Calu3 (cell line): ENCODE results near the gene RERE. TPM values are rescaled to one million over a fixed set of nuclear protein-coding genes. Genes with fewer than 3 reads are reported as not detected.
A peak's percentile ranks its signal among the peaks of the same experiment; 100 is the strongest.

ENCODE experiments used
- BruUV-seq: library from RNA; stranded (reverse); fragments of 400-500 nt; replicated peaks from 2 replicates; lab custom pipeline; 2021; lab: Mats Ljungman, UMichigan
- CTCF ChIA-PET: fragments of 300-600 bp; sonication (Branson Sonifier 250); formaldehyde crosslinking; loops from one replicate; lab custom pipeline; 2022; ENCODE audit warnings: antibody characterized with exemption; lab: Charles Lee
- DNase-seq: peaks from one replicate; pipeline ENCODE4 v3.0.0; 2022
- H3K27ac Mint-ChIP-seq: one replicate; pipeline ENCODE4 v1.8.0; 2022; ENCODE audit warnings: mixed read lengths; ENCODE audit not compliant: unreplicated experiment
- H3K27me3 Mint-ChIP-seq: one replicate; pipeline ENCODE4 v1.8.0; 2022; ENCODE audit warnings: mixed read lengths; ENCODE audit not compliant: unreplicated experiment
- H3K36me3 Mint-ChIP-seq: one replicate; pipeline ENCODE4 v1.8.0; 2022; ENCODE audit warnings: mild to moderate bottlenecking, moderate library complexity, mixed read lengths; ENCODE audit not compliant: insufficient read depth, unreplicated experiment
- H3K4me1 Mint-ChIP-seq: one replicate; pipeline ENCODE4 v1.8.0; 2022; ENCODE audit warnings: mild to moderate bottlenecking, low read depth, mixed read lengths; ENCODE audit not compliant: unreplicated experiment
- H3K4me3 Mint-ChIP-seq: one replicate; pipeline ENCODE4 v1.8.0; 2022; ENCODE audit warnings: mild to moderate bottlenecking, low read depth, moderate library complexity, mixed read lengths; ENCODE audit not compliant: unreplicated experiment
- H3K9me3 Mint-ChIP-seq: one replicate; pipeline ENCODE4 v1.8.0; 2022; ENCODE audit warnings: low read depth, mixed read lengths; ENCODE audit not compliant: unreplicated experiment
- CTCF ChIP-seq: fragments of 200-600 bp; IDR thresholded peaks from one replicate; pipeline ENCODE4 v1.8.0; 2022; ENCODE audit warnings: antibody characterized with exemption; ENCODE audit not compliant: unreplicated experiment
- intact Hi-C: fragments of 100-400 bp; cut with micrococcal nuclease; formaldehyde crosslinking; loops from one replicate; pipeline ENCODE4 v1.10.0; 2022; ENCODE audit not compliant: unreplicated experiment
- total RNA-seq: library from RNA; stranded (reverse); gene quantifications from 2 replicates; pipeline ENCODE4 v1.2.3, GENCODE V29; 2022

Gene RERE
- total RNA-seq, 1 experiment from 2014 or later, result 45.9 TPM

- DNase-seq, result peak; percentile 32
- TF ChIP-seq CTCF, result no peak
- H3K27ac Mint-ChIP-seq, result no peak overlapping the region
- no peaks in the 10 kb centered on the region for H3K36me3 Mint-ChIP-seq
- CTCF ChIA-PET, result interaction anchor here (0.5 to 1.0 kb wide), 2 partner anchors 86 to 160 kb away, joined by 3 read pairs; no protein-coding TSS in a partner anchor
- BruUV-seq, result no TSS peak
- no peak overlapping the region for H3K4me3 Mint-ChIP-seq
- intact Hi-C loops, result loop anchor here (1.0 kb wide), 1 partner anchor 116 kb away; no protein-coding TSS in a partner anchor
- H3K27me3 Mint-ChIP-seq, result no peaks in the 10 kb centered on the region
- H3K4me1 Mint-ChIP-seq, result peaks cover 37% of the 10 kb centered on the region
- no peaks in the 10 kb centered on the region for H3K9me3 Mint-ChIP-seq
Measured at GRCh38 chr1:8525216-8525557, 292.3 kb downstream of the RERE start.

GRCh38 chr1:8524627-8525157 is 292.7 kb downstream of the RERE start:
- H3K27me3 Mint-ChIP-seq, result no peaks in the 10 kb centered on the region
- no peak for DNase-seq
- no TSS peak for BruUV-seq
- no peaks in the 10 kb centered on the region for H3K36me3 Mint-ChIP-seq
- no peak overlapping the region for H3K27ac Mint-ChIP-seq
- no peak for TF ChIP-seq CTCF
- H3K9me3 Mint-ChIP-seq, result no peaks in the 10 kb centered on the region
- intact Hi-C loops, result loop anchor here (1.0 kb wide), 1 partner anchor 115 kb away; no protein-coding TSS in a partner anchor
- no peak overlapping the region for H3K4me3 Mint-ChIP-seq
- CTCF ChIA-PET, result no interaction called here
- peaks cover 37% of the 10 kb centered on the region for H3K4me1 Mint-ChIP-seq

- CTCF ChIA-PET, result no interaction called here
- no TSS peak for BruUV-seq
- H3K36me3 Mint-ChIP-seq, result no peaks in the 10 kb centered on the region
- no peak overlapping the region for H3K4me3 Mint-ChIP-seq
- intact Hi-C loops, result no loop called here
- TF ChIP-seq CTCF, result no peak
- DNase-seq, result no peak
- peaks cover 37% of the 10 kb centered on the region for H3K4me1 Mint-ChIP-seq
- no peaks in the 10 kb centered on the region for H3K9me3 Mint-ChIP-seq
- no peaks in the 10 kb centered on the region for H3K27me3 Mint-ChIP-seq
- no peak overlapping the region for H3K27ac Mint-ChIP-seq
Measured at GRCh38 chr1:8523666-8524206, 293.7 kb downstream of the RERE start.

- no peaks in the 10 kb centered on the region for H3K9me3 Mint-ChIP-seq
- intact Hi-C loops, result no loop called here
- no peaks in the 10 kb centered on the region for H3K36me3 Mint-ChIP-seq
- H3K27ac Mint-ChIP-seq, result peak overlapping the region; percentile 7
- no peak for DNase-seq
- peaks cover 40% of the 10 kb centered on the region for H3K4me1 Mint-ChIP-seq
- TF ChIP-seq CTCF, result no peak
- no TSS peak for BruUV-seq
- no peaks in the 10 kb centered on the region for H3K27me3 Mint-ChIP-seq
- peak overlapping the region; percentile 6 for H3K4me3 Mint-ChIP-seq
- CTCF ChIA-PET, result interaction anchor here (0.6 kb wide), 3 partner anchors 132 to 500 kb away, joined by 3 to 6 read pairs (median 4); no protein-coding TSS in a partner anchor
Measured at GRCh38 chr1:8520483-8520966, 296.9 kb downstream of the RERE start.
